Body of pancreas (tissue), 4 donors: ENCODE data around the gene COL24A1. TPM values are rescaled to one million over a fixed set of nuclear protein-coding genes. Genes with fewer than 3 reads are reported as not detected.
"Not testable (repeated sequence)": the region's sequence is repeated elsewhere in the genome, so short reads cannot be mapped to it uniquely, and the experiment has no call there.

Experiments used
- ATAC-seq: fragments of 150-250 bp; one replicate; pipeline ENCODE4 v1.9.1; 2016
- DNase-seq, 4 donors: peaks; one replicate each; pipeline ENCODE4 v3.0.0-alpha.2; 2019
- H3K27ac ChIP-seq, 4 donors: fragments of 200-600 bp; sonication (generic); 1 replicate in 3 of 4; 2 replicates in 1 of 4; pipeline versions ENCODE4 v1.5.1 to v1.6.1; 2016 to 2019; ENCODE audit warnings: mild to moderate bottlenecking in 1 of 4, mixed read lengths in 1 of 4, moderate library complexity in 1 of 4
- H3K27me3 ChIP-seq, 2 donors: fragments of 200-600 bp; sonication (generic); one replicate each; pipeline ENCODE4 v1.6.0; 2016; ENCODE audit warnings: mild to moderate bottlenecking in 1 of 2
- H3K36me3 ChIP-seq, 2 donors: fragments of 200-600 bp; sonication (generic); replicated peaks in 1 of 2; 2 replicates each; pipeline ENCODE4 v1.5.1; 2016; ENCODE audit warnings: low read depth in 2 of 2; ENCODE audit not compliant: insufficient read depth in 1 of 2
- H3K4me1 ChIP-seq: fragments of 200-600 bp; sonication (generic); one replicate; pipeline ENCODE4 v1.6.0; 2016
- H3K4me3 ChIP-seq, 2 donors: fragments of 200-600 bp; sonication (generic); 1 replicate in 1 of 2; 2 replicates in 1 of 2; pipeline ENCODE4 v1.5.1; 2016 to 2019
- H3K9me3 ChIP-seq, 3 donors: fragments of 200-600 bp; sonication (generic); 1 replicate in 2 of 3; 2 replicates in 1 of 3; pipeline ENCODE4 v1.5.1; 2016
- POLR2A ChIP-seq, 3 donors: fragments of 450-650 bp; IDR thresholded peaks; one replicate each; pipeline ENCODE4 v1.6.1; 2016; ENCODE audit warnings: antibody characterized with exemption in 3 of 3, mild to moderate bottlenecking in 2 of 3
- WGBS, 2 donors: methylation state at CpG; one replicate each; pipeline ENCODE4 v1.1.5; 2017; 5-methylcytosine and 5-hydroxymethylcytosine counted together
- intact Hi-C: fragments of 100-400 bp; cut with DNase I; formaldehyde crosslinking; loops from one replicate; pipeline ENCODE4 v1.15.1; 2023
- total RNA-seq, 2 donors: library from RNA; depleted of rRNA; stranded (reverse); fragments of >200 nt; gene quantifications; one replicate each; pipeline ENCODE4 v1.1.0, GENCODE V29; 2016
- TF ChIP-seq, protein P1 (sequence below), 7 experiments: fragments of 450-650 bp in 4 of 7; fragments of 200-600 bp in 3 of 7; sonication (generic) in 3 of 7; IDR thresholded peaks; one replicate each; pipeline ENCODE4 v1.5.1; 2016 to 2019; ENCODE audit warnings: antibody characterized with exemption in 7 of 7

The COL24A1 gene
- total RNA-seq, 2 donors from 2014 or later, result under 0.01 TPM; not detected in 1

DNA sequence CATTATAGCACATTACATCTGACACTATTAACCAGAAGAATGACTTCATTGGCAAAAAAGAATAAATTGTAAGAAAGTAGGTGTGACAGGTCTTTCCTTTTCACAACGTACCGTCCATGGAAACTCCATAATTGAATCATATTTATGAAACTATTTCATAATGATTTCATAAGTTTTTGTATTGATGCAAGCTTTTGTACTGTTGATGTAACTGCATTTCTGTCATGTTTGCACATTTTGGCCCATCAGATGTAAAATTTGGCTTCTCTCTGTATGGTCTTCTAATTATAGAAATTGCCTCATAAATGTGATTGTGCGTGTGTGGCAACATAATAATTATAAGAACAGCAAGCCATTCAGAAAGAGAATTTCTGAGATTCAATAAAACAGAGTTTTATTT is 267.7 kb downstream of the COL24A1 start:
- TF ChIP-seq, protein P1, sequence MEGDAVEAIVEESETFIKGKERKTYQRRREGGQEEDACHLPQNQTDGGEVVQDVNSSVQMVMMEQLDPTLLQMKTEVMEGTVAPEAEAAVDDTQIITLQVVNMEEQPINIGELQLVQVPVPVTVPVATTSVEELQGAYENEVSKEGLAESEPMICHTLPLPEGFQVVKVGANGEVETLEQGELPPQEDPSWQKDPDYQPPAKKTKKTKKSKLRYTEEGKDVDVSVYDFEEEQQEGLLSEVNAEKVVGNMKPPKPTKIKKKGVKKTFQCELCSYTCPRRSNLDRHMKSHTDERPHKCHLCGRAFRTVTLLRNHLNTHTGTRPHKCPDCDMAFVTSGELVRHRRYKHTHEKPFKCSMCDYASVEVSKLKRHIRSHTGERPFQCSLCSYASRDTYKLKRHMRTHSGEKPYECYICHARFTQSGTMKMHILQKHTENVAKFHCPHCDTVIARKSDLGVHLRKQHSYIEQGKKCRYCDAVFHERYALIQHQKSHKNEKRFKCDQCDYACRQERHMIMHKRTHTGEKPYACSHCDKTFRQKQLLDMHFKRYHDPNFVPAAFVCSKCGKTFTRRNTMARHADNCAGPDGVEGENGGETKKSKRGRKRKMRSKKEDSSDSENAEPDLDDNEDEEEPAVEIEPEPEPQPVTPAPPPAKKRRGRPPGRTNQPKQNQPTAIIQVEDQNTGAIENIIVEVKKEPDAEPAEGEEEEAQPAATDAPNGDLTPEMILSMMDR (IDR thresholded peaks at IDR 0.05), result no peak
- no peak for TF ChIP-seq POLR2A (IDR thresholded peaks at IDR 0.05)
- intact Hi-C loops, result no loop called here
- Histone ChIP-seq H3K9me3 (no peaks in the 10 kb centered on the region), H3K4me3 (no peak overlapping the region), H3K27ac (no peak overlapping the region), H3K27me3 (no peaks in the 10 kb centered on the region), H3K36me3 (no peaks in the 10 kb centered on the region), H3K4me1 (no peaks in the 10 kb centered on the region)
- ATAC-seq (no peak), DNase-seq (no peak)
- 32 to 46% methylated on average over 3 of the region's 3 CpGs for WGBS, 2 donors

GRCh38 chr1:85884372-85885035 is 272.1 kb downstream of the COL24A1 start:
- ATAC-seq, result no peak
- Histone ChIP-seq H3K36me3 (no peaks in the 10 kb centered on the region), H3K4me1 (no peaks in the 10 kb centered on the region), H3K9me3 (no peaks in the 10 kb centered on the region), H3K4me3 (no peak overlapping the region), H3K27ac (no peak overlapping the region), H3K27me3 (no peaks in the 10 kb centered on the region)
- DNase-seq, result no peak
- WGBS, 2 donors, result 50 to 53% methylated on average over 1 of the region's 1 CpG
- intact Hi-C loops, result no loop called here
- TF ChIP-seq, protein P1 (IDR thresholded peaks at IDR 0.05), result peak in 4 of 7 experiments; percentile 11 to 49 (median 30)
- no peak for TF ChIP-seq POLR2A (IDR thresholded peaks at IDR 0.05)

DNA sequence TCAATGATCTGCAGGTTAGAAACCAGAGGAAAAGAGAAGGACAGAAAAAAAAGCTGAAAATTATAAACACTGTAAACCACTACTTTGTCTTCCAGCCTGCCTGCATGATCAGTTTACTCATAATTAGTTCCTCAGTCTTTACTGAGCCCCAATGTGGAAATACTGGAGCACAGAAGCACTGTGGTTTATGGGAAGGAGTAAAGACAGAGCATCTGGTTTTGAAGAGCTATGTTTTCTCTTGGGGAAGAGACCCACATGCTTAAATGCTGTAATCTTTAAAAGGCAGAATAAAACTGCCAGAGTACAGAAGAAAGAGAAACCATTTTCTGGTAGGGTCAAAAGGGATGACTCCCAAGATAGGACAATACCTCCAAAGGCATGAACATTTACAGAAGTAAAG is 289.4 kb downstream of the COL24A1 start:
- DNase-seq, result no peak
- H3K27ac ChIP-seq, result no peak overlapping the region

DNA sequence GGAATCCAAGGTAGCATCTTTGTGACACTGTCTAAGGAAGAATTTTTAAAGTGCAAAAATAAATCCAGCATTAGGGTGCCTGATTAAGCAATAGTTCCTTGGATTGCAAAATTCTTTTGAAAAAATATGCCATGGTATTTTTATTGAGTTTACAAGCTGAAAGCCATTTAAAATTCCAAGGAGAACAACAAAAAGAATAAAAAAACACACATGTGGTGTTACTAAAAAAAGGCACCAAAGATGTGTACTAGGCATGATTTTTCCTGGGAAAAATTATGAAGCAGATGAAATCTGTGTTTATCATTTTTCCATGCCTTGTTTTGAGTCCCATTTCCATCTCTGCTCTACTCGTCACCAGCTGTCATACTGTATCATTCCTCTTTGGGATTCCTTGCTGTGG is 291.4 kb downstream of the COL24A1 start:
- WGBS, 2 donors, result 50 to 56% methylated on average over 1 of the region's 1 CpG
- H3K27ac ChIP-seq, result no peak overlapping the region
- H3K4me3 ChIP-seq, result no peak overlapping the region
- H3K36me3 ChIP-seq, result no peaks in the 10 kb centered on the region
- H3K9me3 ChIP-seq, result no peaks in the 10 kb centered on the region
- H3K4me1 ChIP-seq, result no peaks in the 10 kb centered on the region
- no peaks in the 10 kb centered on the region for H3K27me3 ChIP-seq
- ATAC-seq (no peak), DNase-seq (no peak)
- intact Hi-C loops, result no loop called here
- no peak for TF ChIP-seq POLR2A (IDR thresholded peaks at IDR 0.05)
- TF ChIP-seq, protein P1 (IDR thresholded peaks at IDR 0.05), result no peak

More for the DNA sequence above, 289.4 kb downstream of the COL24A1 start:
- Histone ChIP-seq H3K27me3 (no peaks in the 10 kb centered on the region), H3K4me1 (no peaks in the 10 kb centered on the region), H3K9me3 (no peaks in the 10 kb centered on the region), H3K4me3 (no peak overlapping the region), H3K36me3 (no peaks in the 10 kb centered on the region)
- intact Hi-C loops, result no loop called here
- TF ChIP-seq, protein P1 (IDR thresholded peaks at IDR 0.05), result no peak
- no peak for ATAC-seq

- TF ChIP-seq, protein P1 (IDR thresholded peaks at IDR 0.05), result no peak
- no peak for TF ChIP-seq POLR2A (IDR thresholded peaks at IDR 0.05)
- intact Hi-C loops, result no loop called here
- WGBS, 2 donors, result 65 to 85% methylated on average over 1 of the region's 1 CpG
Observed at GRCh38 chr1:85864727-85865126, 291.8 kb downstream of the COL24A1 start.

DNA sequence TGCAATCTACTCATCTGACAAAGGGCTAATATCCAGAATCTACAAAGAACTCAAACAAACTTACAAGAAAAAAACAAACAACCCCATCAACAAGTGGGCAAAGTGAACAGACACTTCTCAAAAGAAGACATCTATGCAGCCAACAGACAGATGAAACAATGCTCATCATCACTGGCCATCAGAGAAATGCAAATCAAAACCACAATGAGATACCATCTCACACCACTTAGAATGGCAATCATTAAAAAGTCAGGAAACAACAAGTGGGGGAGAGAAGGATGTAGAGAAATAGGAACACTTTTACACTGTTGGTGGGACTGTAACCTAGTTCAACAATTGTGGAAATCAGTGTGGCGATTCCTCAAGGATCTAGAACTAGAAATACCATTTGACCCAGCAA is 292.9 kb downstream of the COL24A1 start:
- H3K27me3 ChIP-seq, DNase-seq, H3K4me3 ChIP-seq, H3K27ac ChIP-seq, H3K4me1 ChIP-seq, H3K36me3 ChIP-seq, intact Hi-C loops, ATAC-seq, H3K9me3 ChIP-seq: not testable (repeated sequence)
- WGBS, 2 donors, result 57 to 67% methylated on average over 1 of the region's 1 CpG

More at GRCh38 chr1:85864727-85865126, 291.8 kb downstream of the COL24A1 start:
- DNase-seq (no peak), ATAC-seq (no peak)
- Histone ChIP-seq H3K4me3 (no peak overlapping the region), H3K27ac (no peak overlapping the region), H3K36me3 (no peaks in the 10 kb centered on the region), H3K27me3 (no peaks in the 10 kb centered on the region), H3K9me3 (no peaks in the 10 kb centered on the region), H3K4me1 (no peaks in the 10 kb centered on the region)
